GM19239 (cell line): ENCODE results near the gene RAE1.
"Not testable (repeated sequence)": the region's sequence is repeated elsewhere in the genome, so short reads cannot be mapped to it uniquely, and the experiment has no call there.

Source experiments
- DNase-seq: peaks from one replicate; pipeline ENCODE4 v3.0.0; 2011; ENCODE audit warnings: low spot score; ENCODE audit not compliant: insufficient read length
- FAIRE-seq: peaks from 2 replicates; lab custom pipeline; 2011; peaks lifted over from hg19 to GRCh38; lab: Jason Lieb, UNC

The RAE1 gene

DNA sequence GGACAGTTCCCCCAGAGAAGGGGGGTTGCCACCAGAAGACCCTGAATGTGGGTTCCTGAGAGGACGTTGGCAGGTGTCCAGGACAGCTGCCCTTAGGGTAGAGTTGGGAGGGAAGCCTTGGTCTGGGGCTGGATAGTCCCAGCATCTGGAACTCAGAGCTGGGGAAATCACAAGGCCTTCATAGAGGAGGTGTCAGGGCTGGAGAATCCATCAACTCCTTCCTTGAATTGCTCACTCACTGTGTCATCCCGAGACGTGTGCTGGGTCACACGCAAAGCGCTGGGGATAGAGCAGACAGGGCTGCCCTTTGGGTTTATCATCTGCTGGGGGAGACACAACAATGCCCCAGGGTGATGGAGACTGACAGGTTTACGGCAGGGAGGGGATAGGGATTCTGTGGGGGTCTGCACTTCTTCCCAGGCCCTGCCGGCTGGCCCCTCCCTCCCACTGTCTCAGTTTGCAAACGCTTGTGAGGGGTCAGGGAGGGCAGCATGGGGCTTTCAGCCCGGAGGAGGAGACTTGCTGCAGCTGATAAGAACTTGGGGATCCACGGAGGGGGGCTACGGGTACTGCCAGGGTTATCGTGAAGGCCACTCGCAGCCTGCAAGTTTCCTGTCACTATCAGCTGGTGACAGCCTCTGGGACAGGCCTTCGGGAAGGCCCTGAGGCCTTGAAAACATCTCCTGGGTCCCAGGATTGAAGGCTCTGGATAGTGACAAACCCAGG is 58.8 kb downstream of the RAE1 start:
- DNase-seq: no peak
- FAIRE-seq: no peak

DNA sequence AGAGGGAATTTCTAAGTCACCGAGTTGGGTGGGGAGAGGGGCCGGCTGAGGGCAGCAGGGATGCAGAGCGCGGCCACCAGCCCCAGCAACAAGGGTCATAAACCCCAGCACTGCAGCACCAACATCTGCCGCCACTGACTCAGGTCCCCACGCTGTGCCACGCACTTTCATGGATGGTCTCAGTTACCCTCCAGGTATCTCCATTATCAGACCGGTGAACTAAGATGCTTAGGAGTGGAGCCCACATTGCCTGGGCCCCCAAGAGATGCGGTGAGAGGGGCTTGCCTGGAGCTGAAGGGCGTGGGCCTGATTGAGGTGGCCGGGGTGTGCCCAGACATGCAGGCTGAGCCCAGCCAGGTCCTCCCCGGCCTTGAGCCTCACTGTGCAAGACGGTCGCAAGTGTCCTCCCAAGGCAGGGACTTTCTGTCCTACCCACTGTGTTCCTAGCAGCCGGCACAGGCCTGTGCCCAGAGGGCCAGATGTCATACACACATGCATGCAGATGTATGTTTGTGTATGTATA is 59.4 kb downstream of the RAE1 start:
- DNase-seq: no peak
- no peak for FAIRE-seq

DNA sequence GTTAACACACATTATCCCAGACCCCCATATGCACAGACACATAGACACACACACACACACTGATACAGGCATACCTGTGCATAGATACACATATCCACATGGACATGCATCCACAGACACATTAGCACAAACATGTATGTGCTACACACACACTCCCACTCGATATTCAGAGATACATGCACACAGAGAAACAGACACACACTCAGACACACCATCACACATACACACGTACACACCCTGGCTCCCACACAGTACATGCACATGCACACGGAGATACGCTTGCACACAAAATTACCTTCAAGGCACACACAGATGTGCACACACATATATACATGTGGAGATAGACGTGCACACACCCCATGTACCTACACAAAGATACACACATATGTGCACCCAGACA is 59.9 kb downstream of the RAE1 start:
- DNase-seq (no peak), FAIRE-seq (no peak)

DNA sequence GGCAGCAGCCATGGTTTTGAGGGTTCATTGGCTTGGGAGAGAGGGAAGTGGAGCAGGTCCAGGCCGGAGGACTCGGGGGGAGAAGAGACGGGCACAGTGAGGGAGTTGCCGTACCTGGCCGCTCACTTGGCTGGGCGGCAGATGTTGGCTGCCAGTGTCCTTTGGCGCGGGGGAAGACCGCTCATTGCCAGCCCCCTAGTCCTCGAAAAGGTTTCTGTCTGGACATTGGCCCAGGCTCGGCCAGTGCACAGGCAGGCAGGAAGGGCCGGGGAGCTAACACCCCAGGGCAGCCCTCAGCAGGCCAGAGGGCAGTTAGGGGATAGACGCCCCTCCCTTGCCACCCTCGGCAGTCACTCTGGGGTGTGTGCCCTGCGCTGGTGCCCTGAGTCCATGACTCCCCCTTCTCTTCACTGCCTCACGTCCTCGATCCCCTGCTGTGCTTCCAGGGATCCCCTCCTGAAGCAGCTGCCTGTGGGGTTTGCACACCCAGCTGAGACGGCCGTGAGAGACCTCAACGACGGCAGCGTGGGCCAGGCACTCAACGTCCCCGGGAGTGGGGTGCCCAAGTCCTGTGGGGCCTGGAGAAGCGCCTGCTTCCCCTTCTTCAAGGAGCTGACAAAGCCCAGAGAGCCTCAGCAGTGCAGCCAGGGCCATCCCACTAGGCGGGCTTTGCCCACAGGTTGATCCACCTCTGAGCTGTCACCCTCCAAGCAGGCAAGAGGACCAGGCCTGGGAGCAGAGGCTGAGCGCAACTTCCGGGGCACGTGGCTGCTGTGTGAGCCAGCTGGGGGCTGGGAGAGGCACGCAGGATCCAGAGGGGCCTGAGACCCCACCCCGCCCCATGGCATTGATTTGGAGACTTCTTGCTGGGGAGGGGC is 60.6 kb downstream of the RAE1 start:
- DNase-seq (no peak), FAIRE-seq (no peak)

DNA sequence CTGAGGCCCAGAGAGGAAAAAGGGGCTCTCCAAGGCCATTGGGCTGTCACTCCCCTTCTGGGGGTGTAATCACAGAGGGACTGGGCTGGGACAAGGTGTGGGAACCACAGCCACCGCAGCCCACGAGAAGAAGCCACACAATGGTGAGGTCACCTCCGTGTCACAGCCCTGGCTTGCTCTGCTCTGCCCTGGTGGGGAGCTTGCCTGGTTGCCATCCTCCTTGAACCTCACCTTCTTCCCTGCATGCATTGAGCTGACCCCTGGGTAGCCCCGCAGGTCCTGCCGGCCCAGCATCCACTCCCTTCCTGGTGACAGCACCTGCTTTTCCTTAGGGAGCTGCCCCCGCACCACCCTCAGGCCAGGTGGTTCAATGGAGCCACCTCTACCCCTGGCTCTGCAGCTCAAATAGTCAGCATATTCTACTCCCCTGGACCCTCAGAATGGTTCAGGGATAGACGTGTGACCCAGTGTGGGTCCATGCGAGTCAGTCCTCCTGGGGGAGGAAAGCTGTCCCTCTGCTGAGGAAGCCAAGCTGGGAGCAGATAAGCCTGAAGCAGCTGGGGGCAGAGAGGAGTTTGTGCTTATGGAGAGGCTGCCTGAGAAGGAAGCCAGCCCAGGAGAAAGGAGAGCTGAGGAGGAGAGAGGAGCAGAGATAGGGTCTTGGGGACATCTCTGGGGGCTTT is 61.4 kb downstream of the RAE1 start:
- FAIRE-seq (no peak), DNase-seq (no peak)

DNA sequence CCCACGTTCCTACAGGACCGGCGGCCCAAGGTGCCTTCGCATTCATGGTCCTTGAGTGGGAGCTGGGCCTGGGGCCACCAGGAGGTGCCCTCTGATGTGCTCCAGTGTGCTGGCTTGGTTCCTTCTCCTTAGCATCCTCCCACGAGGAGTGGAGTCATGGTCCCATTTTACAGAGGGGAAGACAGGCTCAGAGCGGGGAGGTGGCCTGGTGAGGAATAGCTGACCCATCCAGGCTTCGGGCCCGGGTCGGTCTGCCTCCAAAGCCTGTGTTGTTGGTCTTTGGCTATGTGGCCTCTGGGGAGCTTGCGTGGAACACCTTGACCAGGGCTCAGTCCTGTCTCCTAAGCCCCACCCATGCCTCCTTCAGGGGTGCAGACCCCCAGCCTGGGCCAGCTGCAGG is 62.9 kb downstream of the RAE1 start:
- DNase-seq: no peak
- FAIRE-seq: no peak

DNA sequence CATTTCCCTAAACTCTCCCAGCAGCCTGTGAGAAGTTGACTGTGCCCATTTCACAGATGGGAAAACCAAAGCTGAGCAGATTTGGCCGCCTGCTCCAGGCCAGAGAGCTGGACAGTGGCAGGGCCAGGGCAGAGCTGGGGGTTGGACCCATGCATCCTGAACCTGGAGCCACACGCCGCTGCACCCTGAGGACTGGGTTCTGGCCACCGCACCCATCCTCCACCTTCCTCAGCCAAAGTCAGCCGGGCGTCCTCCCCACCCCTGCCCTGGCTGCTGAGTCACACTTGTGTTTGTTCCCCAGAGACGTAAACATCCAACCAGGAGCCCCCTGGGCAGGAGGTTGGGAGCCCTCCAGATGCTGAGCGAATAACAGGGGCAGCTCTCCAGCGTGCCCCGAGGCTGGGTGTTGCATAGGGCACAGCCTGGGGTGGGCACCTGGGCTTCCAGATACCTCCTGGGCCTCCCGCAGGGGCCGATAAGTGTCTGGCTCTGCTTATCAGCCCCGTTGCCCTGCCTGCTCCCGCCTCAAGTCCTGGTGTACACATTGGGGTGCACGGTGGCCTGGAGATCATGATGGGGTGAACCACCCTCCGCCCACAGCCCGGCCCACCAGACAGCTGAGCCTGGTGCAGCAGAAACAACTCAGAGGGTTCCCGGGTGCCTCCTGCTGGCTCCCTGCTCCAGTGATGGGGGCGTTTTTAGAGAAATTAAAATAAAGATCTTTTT is 64.0 kb downstream of the RAE1 start:
- FAIRE-seq (no peak), DNase-seq (no peak)

DNA sequence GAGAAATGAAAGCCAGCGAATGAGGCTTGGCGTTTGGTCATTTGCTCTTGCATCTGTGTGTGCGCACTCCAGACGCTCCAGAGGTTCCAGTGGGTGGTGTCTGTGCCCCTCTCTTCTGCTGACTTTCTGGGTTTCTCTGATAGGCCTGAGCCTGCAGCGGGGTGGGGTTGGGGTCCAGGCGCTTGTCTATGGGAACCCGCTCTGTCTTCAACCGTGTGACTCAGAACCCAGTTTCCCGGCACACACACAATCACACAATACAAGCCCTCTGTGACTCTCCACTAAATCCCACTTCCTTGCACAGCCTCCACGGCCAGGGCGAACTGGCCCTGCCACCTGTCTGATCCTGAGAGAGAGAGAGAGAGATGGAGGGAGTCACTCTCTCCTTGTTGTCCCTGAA is 64.7 kb downstream of the RAE1 start:
- FAIRE-seq: no peak

DNA sequence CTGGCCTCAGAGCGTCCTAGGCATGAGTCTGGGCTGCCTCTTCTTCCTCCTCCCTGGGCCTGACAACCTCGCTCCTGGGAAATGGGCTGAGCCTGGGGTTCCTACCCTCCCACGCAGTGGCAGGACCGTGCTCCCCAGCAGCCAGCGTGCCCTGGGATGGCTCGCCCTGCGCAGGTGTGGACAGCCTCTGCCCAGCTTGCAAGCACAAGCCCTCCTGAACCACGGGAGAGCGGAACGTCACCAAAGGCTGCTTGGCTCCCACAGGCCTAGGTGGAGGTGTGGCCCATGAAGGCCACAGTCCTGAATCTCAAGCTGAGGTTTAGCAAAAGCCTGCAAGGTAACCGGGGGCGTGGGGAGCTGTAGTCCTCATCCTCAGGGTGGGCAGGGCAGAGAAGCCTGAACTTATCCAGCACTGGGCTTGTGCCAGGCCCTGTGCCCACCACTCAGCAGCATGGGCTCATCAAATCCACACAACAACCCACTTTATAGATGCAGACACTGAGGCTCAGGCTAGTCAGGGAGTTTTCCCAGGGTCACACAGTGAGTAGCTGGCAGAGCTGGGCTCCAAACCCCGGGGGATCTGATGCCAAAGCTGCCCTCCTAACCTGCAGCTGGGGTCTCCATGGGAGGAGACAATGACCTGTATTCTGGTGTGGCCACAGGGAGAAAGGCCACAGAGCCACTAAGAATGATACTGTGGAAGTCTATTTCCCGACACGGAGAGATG is 65.4 kb downstream of the RAE1 start:
- DNase-seq: no peak
- no peak for FAIRE-seq

More for the DNA sequence above, 64.7 kb downstream of the RAE1 start:
- no peak for DNase-seq

DNA sequence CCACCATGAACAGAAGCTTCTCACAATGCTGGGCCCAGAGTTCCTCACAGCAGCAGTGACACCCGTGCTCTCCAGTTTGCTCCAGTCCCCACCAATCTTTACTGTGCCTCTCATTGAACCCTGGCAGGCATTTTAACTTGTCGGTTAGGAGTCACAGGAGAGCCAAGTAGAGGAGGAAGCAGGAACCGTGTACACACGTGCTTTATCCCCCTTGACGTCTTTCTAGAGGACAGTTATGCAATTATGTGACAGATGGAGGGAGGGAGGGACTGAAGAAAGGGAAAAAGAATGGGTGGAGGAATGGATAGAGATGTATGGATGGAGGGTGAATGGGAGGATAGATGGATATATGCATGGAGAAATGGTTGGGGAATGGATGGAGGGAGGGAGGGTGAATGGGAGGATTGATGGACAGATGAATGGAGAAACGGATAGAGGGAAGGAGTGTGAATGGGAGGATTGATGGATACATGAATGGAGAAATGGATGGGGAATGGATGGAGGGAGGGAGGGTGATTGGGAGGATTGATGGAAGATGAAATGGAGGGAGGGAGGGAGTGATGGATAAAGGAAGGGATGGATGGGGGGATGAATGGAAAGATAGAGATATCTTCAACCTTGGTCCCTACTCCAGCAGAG is 66.1 kb downstream of the RAE1 start:
- FAIRE-seq (no peak), DNase-seq (no peak)

DNA sequence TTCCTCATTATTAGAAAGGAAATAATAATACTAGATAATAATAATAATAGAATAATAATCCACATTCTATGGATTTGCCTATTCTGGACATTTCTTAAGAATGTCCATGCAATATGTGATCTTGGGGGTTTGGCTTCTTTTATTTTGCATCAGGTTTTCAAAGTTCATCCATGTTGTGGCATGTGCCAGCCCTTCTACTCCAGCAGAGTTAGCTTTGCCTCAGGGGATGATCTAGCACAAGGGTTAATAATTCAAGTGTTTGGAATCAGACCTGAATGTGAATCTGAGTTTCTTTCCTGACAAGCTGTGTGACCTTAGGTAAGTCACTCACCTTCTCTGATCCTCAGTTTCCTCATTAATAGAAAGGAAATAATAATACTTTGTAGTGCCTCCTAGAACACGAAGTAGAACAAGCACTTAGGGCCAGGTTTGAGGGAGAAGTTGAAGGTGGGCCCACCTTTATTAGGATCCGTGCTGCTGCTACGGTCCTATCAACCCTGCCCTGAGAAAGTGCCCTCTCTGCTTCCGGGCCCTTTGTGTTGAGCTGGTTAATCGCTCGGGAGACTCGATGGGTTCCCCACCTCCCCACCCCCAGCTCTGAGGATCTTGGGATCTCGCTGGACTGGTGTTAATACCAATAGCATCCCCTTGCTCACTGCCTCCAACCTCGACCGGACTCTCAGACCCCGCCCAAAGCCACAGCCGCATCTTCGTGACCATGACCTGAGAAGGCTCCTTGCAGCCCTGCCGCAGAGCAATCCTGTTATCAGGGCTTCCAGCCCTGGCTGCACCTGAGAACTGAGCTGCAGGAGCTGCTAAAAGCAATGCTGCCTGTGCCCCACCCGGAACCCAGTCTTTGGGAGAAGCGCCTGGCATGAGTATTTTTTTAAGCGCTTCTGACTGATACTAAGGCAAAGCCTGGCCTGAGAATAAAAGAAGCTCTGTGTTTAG is 67.0 kb downstream of the RAE1 start:
- DNase-seq (no peak), FAIRE-seq (no peak)

DNA sequence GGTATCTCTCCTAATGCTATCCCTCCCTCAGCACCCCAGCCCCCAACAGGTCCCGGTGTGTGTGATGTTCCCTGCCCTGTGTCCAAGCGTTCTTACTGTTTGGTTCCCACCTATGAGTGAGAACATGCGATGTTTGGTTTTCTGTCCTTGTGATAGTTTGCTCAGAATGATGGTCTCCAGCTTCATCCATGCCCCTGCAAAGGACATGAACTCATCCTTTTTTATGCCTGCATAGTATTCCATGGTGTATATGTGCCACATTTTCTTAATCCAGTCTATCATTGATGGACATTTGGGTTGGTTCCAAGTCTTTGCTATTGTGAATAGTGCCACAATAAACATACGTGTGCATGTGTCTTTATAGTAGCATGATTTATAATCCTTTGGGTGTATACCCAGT is 68.4 kb downstream of the RAE1 start:
- not testable (repeated sequence) for DNase-seq, FAIRE-seq

DNA sequence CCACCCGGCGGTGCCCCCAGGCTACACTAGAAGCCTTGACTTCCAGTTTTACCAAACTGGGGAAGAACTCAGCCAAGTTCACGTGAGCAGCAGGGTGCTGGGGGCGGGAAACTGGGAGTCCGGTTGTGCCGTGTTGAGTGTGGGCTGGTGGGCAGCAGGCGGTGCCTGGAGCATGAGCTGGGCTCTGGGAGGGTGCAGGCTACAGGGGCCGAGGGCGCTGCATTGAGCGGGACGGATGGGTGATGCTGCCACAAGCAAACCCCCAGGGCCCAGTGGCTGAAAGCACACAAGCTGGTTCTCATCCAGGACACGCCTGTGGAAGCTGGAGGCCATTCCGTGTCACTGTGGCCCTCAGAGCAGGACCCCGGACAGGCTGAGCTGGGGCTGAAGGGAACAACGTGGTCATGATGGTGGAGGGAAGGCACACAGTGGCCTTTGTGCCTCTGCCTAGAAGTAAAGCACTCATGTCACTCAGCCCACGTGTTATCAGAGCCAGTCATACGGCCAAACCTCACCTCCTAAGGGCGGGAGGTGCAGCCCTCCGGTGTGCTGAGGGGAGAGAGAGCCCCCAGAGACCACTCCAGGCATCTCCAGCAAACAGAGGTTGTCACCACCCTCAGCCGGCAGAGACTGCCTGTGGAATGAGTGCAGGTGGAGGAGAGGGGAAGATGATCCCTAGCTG is 69.7 kb downstream of the RAE1 start:
- no peak for DNase-seq
- FAIRE-seq: no peak

DNA sequence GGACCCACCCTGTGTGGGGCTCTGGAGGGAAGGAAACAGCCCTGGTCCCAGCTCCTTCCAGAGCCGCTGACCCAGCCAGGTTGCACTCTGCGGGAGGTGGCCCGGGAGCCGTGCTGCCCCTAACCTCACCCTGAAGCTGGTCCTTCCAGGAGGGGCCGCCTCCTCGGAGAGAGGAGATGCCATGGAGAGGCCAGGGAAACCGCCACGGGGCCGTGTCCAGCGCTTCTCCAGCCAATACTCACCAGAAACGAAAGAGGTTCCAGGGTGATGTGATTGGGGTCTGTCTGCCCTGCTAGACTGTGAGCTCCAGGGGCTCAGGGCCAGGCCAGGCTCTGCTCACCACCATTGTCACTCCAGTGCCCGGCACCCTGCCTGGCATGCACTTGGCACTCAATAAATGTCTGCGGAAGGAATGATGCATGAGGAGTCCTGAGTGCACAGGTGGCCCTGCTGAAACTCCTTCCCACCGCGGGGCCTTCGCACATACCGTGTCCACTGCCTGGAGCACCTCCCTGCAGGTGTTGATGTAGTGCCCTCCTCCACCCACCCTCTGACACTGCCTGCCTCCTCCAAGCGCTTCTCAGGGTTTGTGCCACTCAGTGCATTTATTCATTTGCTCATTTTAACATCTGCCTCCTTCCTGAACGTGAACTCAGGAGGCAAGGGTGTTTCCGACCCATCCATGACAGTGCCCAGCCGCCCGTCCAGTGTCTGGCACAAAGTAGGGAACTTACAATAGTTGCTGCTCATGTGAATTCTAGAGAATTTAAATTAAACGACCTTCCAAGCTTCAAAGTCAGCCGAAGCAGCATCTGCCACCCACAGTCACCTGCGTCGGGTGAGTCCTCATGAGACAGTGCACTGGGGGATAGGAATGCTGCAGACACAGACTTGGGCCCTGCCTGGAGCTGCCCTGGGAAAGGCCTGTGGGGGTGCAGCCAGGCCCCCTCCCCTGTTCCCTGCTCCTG is 70.5 kb downstream of the RAE1 start:
- DNase-seq: no peak
- no peak for FAIRE-seq

DNA sequence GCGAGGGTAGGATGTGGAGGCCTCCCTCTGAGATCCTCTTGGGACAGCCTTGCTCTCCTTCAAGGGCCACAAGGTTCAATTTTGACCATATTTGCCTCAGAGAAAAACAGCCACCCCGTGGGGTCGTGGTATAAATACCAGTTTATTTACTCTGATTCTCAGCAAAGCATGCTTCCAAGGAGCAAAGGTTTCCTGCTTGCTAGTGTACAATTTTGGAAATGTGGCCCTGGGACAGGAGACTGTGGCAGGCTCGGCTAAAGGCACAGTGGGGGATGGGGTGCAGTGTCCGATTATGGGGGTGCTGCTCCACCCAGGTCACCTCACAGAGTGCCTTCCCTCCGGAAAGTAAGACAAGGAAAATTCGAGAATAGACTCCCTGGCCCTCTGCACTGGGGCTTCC is 71.2 kb downstream of the RAE1 start:
- no peak for FAIRE-seq

More for the DNA sequence above, 71.2 kb downstream of the RAE1 start:
- DNase-seq: no peak
